ENCODE data around the gene GALNT11.

The GALNT11 gene

DNA sequence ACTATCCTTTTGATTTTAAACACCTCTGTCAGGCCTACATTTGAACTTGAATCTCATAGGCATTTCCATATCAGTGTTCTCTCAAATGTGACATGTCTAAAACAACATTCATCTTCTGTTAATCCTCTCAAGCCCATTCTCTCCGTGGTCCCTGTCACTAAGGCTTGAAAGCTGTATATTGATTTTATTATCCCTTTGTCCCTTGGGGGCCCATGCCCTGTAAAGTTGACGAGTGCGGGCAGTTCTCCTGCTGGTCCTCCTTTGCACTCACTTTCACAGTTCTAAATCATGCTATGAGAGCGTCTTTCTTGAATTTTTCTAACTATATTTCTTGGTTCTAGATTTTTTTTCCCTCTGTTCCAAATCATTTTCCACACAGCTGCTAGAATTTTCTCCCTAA lies 27.3 kb downstream of the GALNT11 start:
- no peaks in the 10 kb centered on the region for H3K4me1 ChIP-seq (ENCODE audit: low read length)
- no peaks in the 10 kb centered on the region for H3K79me2 ChIP-seq (ENCODE audit: low read length)
- H3K4me2 ChIP-seq (ENCODE audit: low read depth, low read length), result no peak overlapping the region
- H3K4me3 ChIP-seq (ENCODE audit: low read length), result no peak overlapping the region
- H3F3A ChIP-seq (ENCODE audit: insufficient read depth, low read length), result no peaks in the 10 kb centered on the region
- TF ChIP-seq, protein P1, sequence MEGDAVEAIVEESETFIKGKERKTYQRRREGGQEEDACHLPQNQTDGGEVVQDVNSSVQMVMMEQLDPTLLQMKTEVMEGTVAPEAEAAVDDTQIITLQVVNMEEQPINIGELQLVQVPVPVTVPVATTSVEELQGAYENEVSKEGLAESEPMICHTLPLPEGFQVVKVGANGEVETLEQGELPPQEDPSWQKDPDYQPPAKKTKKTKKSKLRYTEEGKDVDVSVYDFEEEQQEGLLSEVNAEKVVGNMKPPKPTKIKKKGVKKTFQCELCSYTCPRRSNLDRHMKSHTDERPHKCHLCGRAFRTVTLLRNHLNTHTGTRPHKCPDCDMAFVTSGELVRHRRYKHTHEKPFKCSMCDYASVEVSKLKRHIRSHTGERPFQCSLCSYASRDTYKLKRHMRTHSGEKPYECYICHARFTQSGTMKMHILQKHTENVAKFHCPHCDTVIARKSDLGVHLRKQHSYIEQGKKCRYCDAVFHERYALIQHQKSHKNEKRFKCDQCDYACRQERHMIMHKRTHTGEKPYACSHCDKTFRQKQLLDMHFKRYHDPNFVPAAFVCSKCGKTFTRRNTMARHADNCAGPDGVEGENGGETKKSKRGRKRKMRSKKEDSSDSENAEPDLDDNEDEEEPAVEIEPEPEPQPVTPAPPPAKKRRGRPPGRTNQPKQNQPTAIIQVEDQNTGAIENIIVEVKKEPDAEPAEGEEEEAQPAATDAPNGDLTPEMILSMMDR (IDR thresholded peaks at IDR 0.05; ENCODE audit: low read length), result no peak
- TF ChIP-seq EZH2 (optimal IDR thresholded peaks at IDR 0.05; ENCODE audit: low read depth, low read length) (no peak), EZH2phosphoT487 (IDR thresholded peaks at IDR 0.05; ENCODE audit: low read length) (no peak)
- DNase-seq, result no peak
- no peaks in the 10 kb centered on the region for H3K9me3 ChIP-seq (replicated peaks; ENCODE audit: insufficient read depth, low read length)
- no peaks in the 10 kb centered on the region for H3K27me3 ChIP-seq (replicated peaks; ENCODE audit: insufficient read depth, low read length)
- no peaks in the 10 kb centered on the region for H4K20me1 ChIP-seq (ENCODE audit: insufficient read depth, low read length)
- no peak overlapping the region for H3K9ac ChIP-seq (ENCODE audit: low read length)
- H2AFZ ChIP-seq (ENCODE audit: low read length), result no peak overlapping the region
- no peak overlapping the region for H3K27ac ChIP-seq (ENCODE audit: low read length)
- no peaks in the 10 kb centered on the region for H3K9me2 ChIP-seq (replicated peaks; ENCODE audit: insufficient read depth, low read length)
- H3K36me3 ChIP-seq (replicated peaks; ENCODE audit: insufficient read depth, low read length), result no peaks in the 10 kb centered on the region

DNA sequence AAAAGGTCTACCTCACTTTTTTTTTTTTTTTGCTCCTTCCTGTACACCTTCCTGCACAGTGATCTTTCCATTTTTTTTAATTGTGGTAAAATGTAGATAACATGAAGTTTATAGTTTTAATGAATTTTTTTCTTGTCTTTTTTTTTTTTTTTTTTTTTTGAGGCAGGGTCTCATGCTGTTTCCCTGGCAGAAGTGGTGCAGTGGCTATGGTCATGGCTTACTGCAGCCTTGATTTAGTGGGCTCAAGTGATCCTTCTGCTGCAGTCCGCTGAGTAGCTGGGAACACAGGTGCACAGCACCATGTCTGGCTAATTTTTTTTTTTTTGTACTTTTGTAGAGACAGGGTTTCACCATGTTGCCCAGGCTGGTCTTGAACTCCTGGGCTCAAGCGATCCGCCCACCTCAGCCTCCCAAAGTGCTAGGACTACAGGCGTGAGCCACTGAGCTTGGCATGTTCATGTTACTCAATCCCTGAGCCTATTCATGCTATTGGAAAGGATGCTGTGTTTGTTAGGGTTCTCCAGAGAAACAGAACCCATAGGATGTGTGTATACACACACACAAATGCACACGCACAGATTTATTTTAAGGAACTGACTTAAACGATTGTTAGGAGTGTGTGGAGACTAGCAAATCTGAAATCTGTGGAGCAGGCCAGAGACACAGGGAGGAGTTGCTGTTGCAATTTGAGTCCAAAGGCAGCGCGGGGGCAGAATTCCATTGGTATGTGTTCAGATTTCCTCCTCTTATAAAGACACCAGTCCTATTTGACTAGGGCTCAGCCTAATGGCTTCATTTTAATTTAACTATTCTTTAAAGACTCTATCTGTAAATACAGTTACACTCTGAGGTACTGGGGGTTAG lies 29.1 kb downstream of the GALNT11 start:
- no peaks in the 10 kb centered on the region for H4K20me1 ChIP-seq (ENCODE audit: insufficient read depth, low read length)
- no peaks in the 10 kb centered on the region for H3K9me2 ChIP-seq (replicated peaks; ENCODE audit: insufficient read depth, low read length)
- no peak overlapping the region for H3K4me3 ChIP-seq (ENCODE audit: low read length)
- no peak overlapping the region for H3K27ac ChIP-seq (ENCODE audit: low read length)
- no peak for DNase-seq
- H3K9ac ChIP-seq (ENCODE audit: low read length), result no peak overlapping the region
- no peaks in the 10 kb centered on the region for H3K4me1 ChIP-seq (ENCODE audit: low read length)
- no peak overlapping the region for H3K4me2 ChIP-seq (ENCODE audit: low read depth, low read length)
- H3K9me3 ChIP-seq (replicated peaks; ENCODE audit: insufficient read depth, low read length), result no peaks in the 10 kb centered on the region
- no peaks in the 10 kb centered on the region for H3K27me3 ChIP-seq (replicated peaks; ENCODE audit: insufficient read depth, low read length)
- TF ChIP-seq, protein P1 (IDR thresholded peaks at IDR 0.05; ENCODE audit: low read length), result no peak
- TF ChIP-seq EZH2 (optimal IDR thresholded peaks at IDR 0.05; ENCODE audit: low read depth, low read length) (no peak), EZH2phosphoT487 (IDR thresholded peaks at IDR 0.05; ENCODE audit: low read length) (no peak)
- H3K79me2 ChIP-seq (ENCODE audit: low read length), result no peaks in the 10 kb centered on the region
- no peaks in the 10 kb centered on the region for H3K36me3 ChIP-seq (replicated peaks; ENCODE audit: insufficient read depth, low read length)
- no peak overlapping the region for H2AFZ ChIP-seq (ENCODE audit: low read length)
- no peaks in the 10 kb centered on the region for H3F3A ChIP-seq (ENCODE audit: insufficient read depth, low read length)

DNA sequence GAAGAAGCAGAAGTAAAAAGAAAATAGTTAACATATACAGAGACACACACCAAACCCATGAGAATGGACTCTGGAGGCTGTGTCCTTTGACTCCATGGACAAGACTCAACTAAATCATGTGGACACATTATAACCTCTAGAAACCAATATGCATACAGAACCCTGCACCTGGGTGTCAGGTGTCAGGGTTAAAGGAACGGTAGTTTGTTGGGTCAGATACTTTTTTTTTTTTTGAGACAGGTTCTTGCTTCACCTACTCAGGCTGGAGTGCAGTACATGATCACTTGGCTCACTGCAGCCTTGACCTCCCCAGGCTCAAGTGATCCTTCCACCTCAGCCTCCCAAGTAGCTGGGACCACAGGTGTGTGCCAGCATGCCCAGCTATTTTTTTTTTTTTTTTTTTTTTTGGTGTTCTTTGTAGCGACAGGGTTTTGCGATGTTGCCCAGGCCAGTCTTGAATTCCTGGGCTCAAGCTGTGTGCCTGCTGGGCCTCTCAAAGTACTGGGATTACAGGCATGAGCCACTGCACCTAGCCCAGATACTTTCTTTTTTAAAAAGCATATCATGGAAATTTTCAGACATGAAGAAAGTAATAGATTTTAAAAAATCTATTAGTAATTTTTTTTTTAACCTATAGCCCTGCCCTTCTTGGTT lies 31.3 kb downstream of the GALNT11 start:
- no peak overlapping the region for H3K9ac ChIP-seq (ENCODE audit: low read length)
- no peak for TF ChIP-seq EZH2phosphoT487 (IDR thresholded peaks at IDR 0.05; ENCODE audit: low read length)
- no peak for TF ChIP-seq EZH2 (optimal IDR thresholded peaks at IDR 0.05; ENCODE audit: low read depth, low read length)
- TF ChIP-seq, protein P1 (IDR thresholded peaks at IDR 0.05; ENCODE audit: low read length), result no peak
- no peaks in the 10 kb centered on the region for H3K9me2 ChIP-seq (replicated peaks; ENCODE audit: insufficient read depth, low read length)
- no peaks in the 10 kb centered on the region for H4K20me1 ChIP-seq (ENCODE audit: insufficient read depth, low read length)
- H3K4me3 ChIP-seq (ENCODE audit: low read length), result no peak overlapping the region
- DNase-seq, result no peak
- no peaks in the 10 kb centered on the region for H3F3A ChIP-seq (ENCODE audit: insufficient read depth, low read length)
- no peaks in the 10 kb centered on the region for H3K27me3 ChIP-seq (replicated peaks; ENCODE audit: insufficient read depth, low read length)
- H3K9me3 ChIP-seq (replicated peaks; ENCODE audit: insufficient read depth, low read length), result no peaks in the 10 kb centered on the region
- no peak overlapping the region for H3K4me2 ChIP-seq (ENCODE audit: low read depth, low read length)
- H3K36me3 ChIP-seq (replicated peaks; ENCODE audit: insufficient read depth, low read length), result no peaks in the 10 kb centered on the region
- no peaks in the 10 kb centered on the region for H3K4me1 ChIP-seq (ENCODE audit: low read length)
- no peak overlapping the region for H3K27ac ChIP-seq (ENCODE audit: low read length)
- no peaks in the 10 kb centered on the region for H3K79me2 ChIP-seq (ENCODE audit: low read length)
- no peak overlapping the region for H2AFZ ChIP-seq (ENCODE audit: low read length)
